PC-3 (cell line): ENCODE measurements around the gene ART4.

ENCODE experiments used
- CTCF ChIP-seq: fragments of 300-600 bp; sonication (generic); conservative IDR thresholded peaks from 2 replicates; pipeline ENCODE4 v1.5.1; 2017; ENCODE audit warnings: antibody characterized with exemption, low read depth, mild to moderate bottlenecking, low read length
- EZH2 ChIP-seq: fragments of 300-600 bp; sonication (generic); IDR thresholded peaks from one replicate; pipeline ENCODE4 v1.6.1; 2017; ENCODE audit warnings: antibody characterized with exemption, mild to moderate bottlenecking, low read length; ENCODE audit not compliant: unreplicated experiment

- TF ChIP-seq EZH2: no peak
- no peak for TF ChIP-seq CTCF
These were observed 1.1 kb upstream of the ART4 start for GRCh38 chr12:14844401-14844800.
